Skeletal muscle tissue (tissue), 4 donors: Measurements from ENCODE around the gene PARP1. TPM values are rescaled to one million over a fixed set of nuclear protein-coding genes. Genes with fewer than 3 reads are reported as not detected.

Source experiments
- H3K27ac ChIP-seq: one replicate; pipeline ENCODE4 v1.7.0; 2013; ENCODE audit warnings: mild to moderate bottlenecking, low read depth, low read length, inconsistent platforms
- H3K27me3 ChIP-seq, 3 donors: one replicate each; pipeline ENCODE4 v1.7.0; 2013; ENCODE audit warnings: low read length in 3 of 3; ENCODE audit not compliant: control insufficient read depth in 3 of 3, insufficient read depth in 3 of 3
- H3K36me3 ChIP-seq, 3 donors: one replicate each; pipeline ENCODE4 v1.7.0; 2013; ENCODE audit warnings: low read length in 3 of 3; ENCODE audit not compliant: control insufficient read depth in 3 of 3, insufficient read depth in 3 of 3
- H3K4me1 ChIP-seq, 3 donors: one replicate each; pipeline ENCODE4 v1.7.0; 2013; ENCODE audit warnings: low read length in 3 of 3, mild to moderate bottlenecking in 3 of 3; ENCODE audit not compliant: control insufficient read depth in 3 of 3, insufficient read depth in 3 of 3
- H3K4me3 ChIP-seq, 3 donors: one replicate each; pipeline ENCODE4 v1.7.0; 2013; ENCODE audit warnings: low read length in 3 of 3
- H3K9ac ChIP-seq, 3 donors: one replicate each; pipeline ENCODE4 v1.7.0; 2013; ENCODE audit warnings: low read length in 3 of 3, mild to moderate bottlenecking in 3 of 3, moderate library complexity in 2 of 3, low read depth in 1 of 3
- H3K9me3 ChIP-seq, 3 donors: one replicate each; pipeline ENCODE4 v1.7.0; 2013; ENCODE audit warnings: low read length in 3 of 3; ENCODE audit not compliant: control insufficient read depth in 3 of 3
- total RNA-seq: library from RNA; depleted of rRNA; stranded (reverse); fragments of >200 nt; gene quantifications from one replicate; pipeline ENCODE4 v1.2.3, GENCODE V29; 2014
- donor health status: Osteomylitis.

Gene PARP1
- total RNA-seq, 1 donor from 2014 or later, result 94.5 TPM

- peaks cover 57 to 68% (median 61%) of the 10 kb centered on the region in 3 donors for H3K36me3 ChIP-seq
- no peak overlapping the region for H3K27ac ChIP-seq
Observed at GRCh38 chr1:226371027-226371694, 36.7 kb downstream of the PARP1 start.

DNA sequence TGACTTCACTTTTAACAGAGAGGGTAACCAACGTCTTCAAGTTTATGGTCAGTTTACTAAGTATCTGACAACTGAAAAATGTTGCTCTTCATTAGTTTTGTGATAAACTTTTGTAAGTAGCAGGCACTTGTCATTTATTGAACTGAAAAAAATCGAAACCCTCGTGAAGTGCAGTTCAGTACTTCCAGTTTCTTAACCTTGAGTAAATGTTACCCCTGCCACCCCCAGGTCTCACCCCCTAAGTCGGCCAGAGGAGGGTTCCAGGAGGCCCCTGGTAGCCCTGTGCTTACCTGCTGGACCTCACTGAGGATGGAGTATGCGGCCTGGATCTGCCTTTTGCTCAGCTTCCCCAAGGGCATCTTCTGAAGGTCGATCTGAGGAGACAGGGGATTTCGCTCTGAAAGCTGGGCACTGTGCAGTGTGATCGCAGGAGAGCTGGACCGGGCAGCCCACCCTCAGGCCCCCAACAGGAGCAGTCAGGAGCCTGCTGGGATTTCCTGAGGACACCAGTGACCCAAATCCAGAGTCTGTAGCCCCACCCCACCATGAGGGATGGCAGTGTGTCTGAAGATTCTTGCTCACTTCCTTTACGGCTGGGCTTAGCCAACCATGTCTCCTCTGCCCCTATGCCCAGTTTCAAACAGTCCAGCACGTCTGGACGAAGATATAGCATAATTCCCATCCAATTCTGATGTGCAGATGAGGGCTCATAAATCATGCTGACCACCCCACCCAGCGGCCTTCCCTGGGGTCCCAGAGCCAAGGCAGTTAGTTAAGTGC, 37.6 kb downstream of the PARP1 start:
- no peak overlapping the region for H3K27ac ChIP-seq
- peaks cover 60 to 70% (median 62%) of the 10 kb centered on the region in 3 donors for H3K36me3 ChIP-seq
- H3K4me3 ChIP-seq, result no peak overlapping the region
- peaks cover 9 to 16% (median 13%) of the 10 kb centered on the region in 3 donors for H3K4me1 ChIP-seq
- H3K9me3 ChIP-seq, result no peaks in the 10 kb centered on the region
- no peak overlapping the region for H3K9ac ChIP-seq
- H3K27me3 ChIP-seq, result no peaks in the 10 kb centered on the region

More at GRCh38 chr1:226371027-226371694, 36.7 kb downstream of the PARP1 start:
- H3K4me3 ChIP-seq, result no peak overlapping the region
- peaks cover 9 to 16% (median 13%) of the 10 kb centered on the region in 3 donors for H3K4me1 ChIP-seq
- no peak overlapping the region for H3K9ac ChIP-seq
- H3K27me3 ChIP-seq, result no peaks in the 10 kb centered on the region
- no peaks in the 10 kb centered on the region for H3K9me3 ChIP-seq

DNA sequence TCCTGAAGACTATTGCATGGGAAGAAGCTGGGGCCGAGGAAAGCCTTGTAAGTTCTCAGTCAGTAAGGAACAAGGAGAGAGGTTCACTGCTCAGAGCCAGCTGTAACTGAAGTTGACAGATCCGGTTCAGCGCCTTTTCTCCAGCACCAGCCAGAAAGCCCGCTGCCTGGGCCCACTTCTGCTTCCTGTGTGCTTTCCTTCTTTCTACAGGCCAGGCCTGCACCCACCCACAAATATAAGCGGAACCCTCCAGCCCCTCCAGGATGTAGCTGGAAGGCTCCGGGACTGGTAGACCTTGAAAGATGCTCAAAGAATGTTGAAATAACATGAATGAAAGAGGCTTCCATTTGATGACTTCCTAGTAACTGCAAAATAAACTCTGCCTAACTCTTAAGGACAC, 38.8 kb downstream of the PARP1 start:
- Histone ChIP-seq H3K9ac (no peak overlapping the region), H3K9me3 (no peaks in the 10 kb centered on the region), H3K36me3 (peaks cover 57 to 69% (median 60%) of the 10 kb centered on the region in 3 donors), H3K4me1 (peaks cover 15 to 23% (median 20%) of the 10 kb centered on the region in 3 donors), H3K27me3 (no peaks in the 10 kb centered on the region), H3K4me3 (no peak overlapping the region), H3K27ac (no peak overlapping the region)

GRCh38 chr1:226366290-226366689, 41.6 kb downstream of the PARP1 start:
- Histone ChIP-seq H3K4me3 (no peak overlapping the region), H3K27me3 (no peaks in the 10 kb centered on the region), H3K27ac (no peak overlapping the region), H3K9ac (no peak overlapping the region), H3K4me1 (peaks cover 12 to 19% (median 13%) of the 10 kb centered on the region in 3 donors), H3K36me3 (peaks cover 76 to 87% (median 81%) of the 10 kb centered on the region in 3 donors), H3K9me3 (no peaks in the 10 kb centered on the region)

DNA sequence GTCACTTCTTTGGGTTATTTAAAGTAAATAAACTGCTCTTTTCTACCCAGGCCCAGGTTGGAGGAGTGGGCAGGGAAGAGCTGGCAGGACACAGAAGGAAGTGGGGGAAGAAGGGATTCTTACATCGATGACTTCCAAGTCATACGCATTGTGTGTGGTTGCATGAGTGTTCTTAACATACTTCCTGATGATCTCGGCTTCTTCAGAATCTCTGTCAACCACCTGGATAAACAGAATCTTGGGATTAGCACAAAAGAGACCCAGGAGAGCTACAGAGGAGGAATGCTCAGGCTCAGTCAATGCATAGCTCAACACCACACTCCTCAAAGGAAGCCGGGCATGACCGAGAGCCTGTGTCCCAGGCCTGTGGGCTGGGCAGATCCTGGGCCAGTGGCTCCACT, 42.1 kb downstream of the PARP1 start:
- H3K4me3 ChIP-seq, result no peak overlapping the region
- H3K4me1 ChIP-seq, result peaks cover 12 to 19% (median 13%) of the 10 kb centered on the region in 3 donors
- H3K27me3 ChIP-seq, result no peaks in the 10 kb centered on the region
- H3K9me3 ChIP-seq, result no peaks in the 10 kb centered on the region
- no peak overlapping the region for H3K27ac ChIP-seq
- H3K9ac ChIP-seq, result no peak overlapping the region
- peaks cover 77 to 87% (median 85%) of the 10 kb centered on the region in 3 donors for H3K36me3 ChIP-seq

DNA sequence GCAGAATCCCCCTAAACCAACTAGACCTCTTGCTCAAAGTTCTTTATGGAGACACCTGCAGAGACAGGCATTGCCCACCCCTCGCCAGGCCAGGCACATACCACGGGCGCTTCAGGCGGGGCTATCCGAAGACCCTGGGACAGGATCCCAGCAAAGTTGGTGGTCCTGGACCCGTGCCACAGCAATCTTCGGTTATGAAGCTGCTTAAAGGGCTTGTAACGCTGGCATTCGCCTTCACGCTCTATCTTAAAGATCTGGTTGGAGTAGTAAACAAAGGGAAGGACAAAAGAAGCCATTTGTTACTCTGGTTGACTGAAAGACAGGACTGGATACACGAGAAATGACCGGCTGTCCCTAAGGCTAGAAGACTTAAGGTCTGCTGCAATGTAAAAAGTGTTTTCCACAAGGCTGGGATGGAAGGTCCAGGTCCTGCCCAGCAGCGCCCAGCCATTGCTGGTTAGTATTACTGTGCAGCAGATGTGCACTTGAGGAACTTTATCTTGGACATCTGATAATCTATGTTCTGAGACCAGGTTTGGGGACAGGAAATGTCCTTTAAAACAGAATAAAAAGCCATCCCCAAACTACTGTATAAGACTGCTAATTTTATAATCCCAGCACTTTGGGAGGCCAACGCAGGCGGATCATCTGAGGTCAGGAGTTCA, 42.9 kb downstream of the PARP1 start:
- no peaks in the 10 kb centered on the region for H3K27me3 ChIP-seq
- H3K9ac ChIP-seq, result peak overlapping the region in 1 of 3 donors; percentile 64
- H3K4me1 ChIP-seq, result peaks cover 12 to 19% (median 13%) of the 10 kb centered on the region in 3 donors
- H3K4me3 ChIP-seq, result no peak overlapping the region
- H3K36me3 ChIP-seq, result peaks cover 73 to 86% (median 82%) of the 10 kb centered on the region in 3 donors
- H3K27ac ChIP-seq, result no peak overlapping the region
- no peaks in the 10 kb centered on the region for H3K9me3 ChIP-seq

GRCh38 chr1:226364514-226364899, 43.4 kb downstream of the PARP1 start:
- H3K4me1 ChIP-seq, result peaks cover 12 to 19% (median 13%) of the 10 kb centered on the region in 3 donors
- H3K36me3 ChIP-seq, result peaks cover 73 to 90% (median 84%) of the 10 kb centered on the region in 3 donors
- H3K27me3 ChIP-seq, result no peaks in the 10 kb centered on the region
- peak overlapping the region; percentile 42 for H3K27ac ChIP-seq
- H3K9ac ChIP-seq, result peak overlapping the region in 1 of 3 donors; percentile 64
- no peak overlapping the region for H3K4me3 ChIP-seq
- no peaks in the 10 kb centered on the region for H3K9me3 ChIP-seq

- peak overlapping the region in 2 of 3 donors; percentile 1 to 64 for H3K9ac ChIP-seq
- H3K9me3 ChIP-seq, result no peaks in the 10 kb centered on the region
- H3K27ac ChIP-seq, result peak overlapping the region; percentile 42
- no peaks in the 10 kb centered on the region for H3K27me3 ChIP-seq
- H3K36me3 ChIP-seq, result peaks cover 74 to 89% (median 86%) of the 10 kb centered on the region in 3 donors
- H3K4me3 ChIP-seq, result peak overlapping the region in 1 of 3 donors; percentile 29
- H3K4me1 ChIP-seq, result peaks cover 12 to 19% (median 13%) of the 10 kb centered on the region in 3 donors
Observed at GRCh38 chr1:226363801-226364513, 43.9 kb downstream of the PARP1 start.

DNA sequence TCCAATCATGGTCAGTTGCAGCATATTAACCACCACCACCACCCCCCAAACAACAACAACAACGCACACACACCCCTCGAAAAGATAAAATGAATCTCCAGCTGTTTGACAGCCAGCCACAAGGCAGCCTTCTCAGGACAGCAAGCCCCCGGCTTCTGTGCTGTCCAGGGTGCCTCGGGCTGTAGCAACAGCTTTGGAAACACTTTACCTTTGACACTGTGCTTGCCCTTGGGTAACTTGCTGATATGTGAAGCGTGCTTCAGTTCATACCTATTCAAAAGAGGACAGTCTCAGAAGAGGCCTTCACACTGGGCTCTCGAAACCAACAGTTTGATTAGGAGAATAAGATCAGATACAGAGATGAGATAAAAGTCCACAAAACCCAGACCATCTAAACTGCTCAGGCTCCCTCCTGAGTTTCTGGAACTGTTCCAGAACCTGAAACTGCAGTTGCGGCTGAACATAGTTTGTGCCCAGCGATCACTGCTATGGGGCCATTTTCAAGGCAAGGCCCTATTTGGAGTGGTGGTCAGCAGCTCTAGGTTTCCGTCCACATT, 44.9 kb downstream of the PARP1 start:
- Histone ChIP-seq H3K9me3 (no peaks in the 10 kb centered on the region), H3K27ac (no peak overlapping the region)

More for the DNA sequence above, 44.9 kb downstream of the PARP1 start:
- Histone ChIP-seq H3K27me3 (no peaks in the 10 kb centered on the region), H3K36me3 (peaks cover 65 to 84% (median 81%) of the 10 kb centered on the region in 3 donors), H3K4me1 (peaks cover 12 to 19% (median 13%) of the 10 kb centered on the region in 3 donors), H3K4me3 (no peak overlapping the region), H3K9ac (no peak overlapping the region)
